Mesendoderm (in vitro differentiated cells): ENCODE measurements around the gene CXCR1.

ENCODE experiments used
- DNase-seq: peaks from one replicate; pipeline ENCODE4 v3.0.0; 2013
- H2AK5ac ChIP-seq: 2 replicates; pipeline ENCODE4 v1.6.1; 2013; ENCODE audit warnings: low read length, inconsistent platforms
- H2BK120ac ChIP-seq: 2 replicates; pipeline ENCODE4 v1.6.1; 2013; ENCODE audit warnings: low read depth, mild to moderate bottlenecking, low read length, moderate library complexity, mixed read lengths
- H2BK15ac ChIP-seq: replicated peaks from 2 replicates; pipeline ENCODE4 v1.6.1; 2013; ENCODE audit warnings: low read depth, mild to moderate bottlenecking, moderate library complexity
- H2BK5ac ChIP-seq: 2 replicates; pipeline ENCODE4 v1.6.1; 2013; ENCODE audit warnings: low read length, inconsistent platforms
- H3K18ac ChIP-seq: 2 replicates; pipeline ENCODE4 v1.6.1; 2013; ENCODE audit warnings: mild to moderate bottlenecking, low read length, mixed read lengths
- H3K23ac ChIP-seq: one replicate; pipeline ENCODE4 v1.6.1; 2013; ENCODE audit warnings: low read length
- H3K27ac ChIP-seq: 2 replicates; pipeline ENCODE4 v1.5.1; 2013; ENCODE audit warnings: low read depth, mild to moderate bottlenecking, inconsistent platforms, low read length, moderate library complexity
- H3K27me3 ChIP-seq: 2 replicates; pipeline ENCODE4 v1.6.1; 2013; ENCODE audit warnings: low read length, control low read depth, mild to moderate bottlenecking, inconsistent platforms; ENCODE audit not compliant: insufficient read depth, poor library complexity
- H3K36me3 ChIP-seq: 2 replicates; pipeline ENCODE4 v1.6.1; 2013; ENCODE audit warnings: low read length, inconsistent platforms; ENCODE audit not compliant: control insufficient read depth, insufficient read depth
- H3K4ac ChIP-seq: one replicate; pipeline ENCODE4 v1.6.1; 2013; ENCODE audit warnings: low read depth, mild to moderate bottlenecking, low read length, moderate library complexity
- H3K4me1 ChIP-seq: 2 replicates; pipeline ENCODE4 v1.6.1; 2013; ENCODE audit warnings: low read depth, low read length, inconsistent platforms; ENCODE audit not compliant: control insufficient read depth
- H3K4me2 ChIP-seq: 2 replicates; pipeline ENCODE4 v1.6.1; 2013; ENCODE audit warnings: low read length
- H3K4me3 ChIP-seq: 2 replicates; pipeline ENCODE4 v1.5.1; 2013; ENCODE audit warnings: mild to moderate bottlenecking, low read length
- H3K56ac ChIP-seq: one replicate; pipeline ENCODE4 v1.6.1; 2013; ENCODE audit warnings: low read length
- H3K79me1 ChIP-seq: 2 replicates; pipeline ENCODE4 v1.6.1; 2013; ENCODE audit warnings: low read length, inconsistent platforms
- H3K79me2 ChIP-seq: 2 replicates; pipeline ENCODE4 v1.6.1; 2013; ENCODE audit warnings: mild to moderate bottlenecking, low read length; ENCODE audit not compliant: control insufficient read depth, insufficient read depth
- H3K9ac ChIP-seq: 2 replicates; pipeline ENCODE4 v1.6.1; 2013; ENCODE audit warnings: low read length, inconsistent platforms
- H4K5ac ChIP-seq: one replicate; pipeline ENCODE4 v1.6.1; 2013; ENCODE audit warnings: low read length
- H4K8ac ChIP-seq: one replicate; pipeline ENCODE4 v1.6.1; 2013; ENCODE audit warnings: low read depth, mild to moderate bottlenecking, control low read depth, low read length, moderate library complexity
- WGBS: extraction: QIAGEN DNeasy Blood & Tissue Kit; methylation state at CpG from one replicate; pipeline ENCODE4 v1.1.7; 2013; ENCODE audit warnings: low lambda C conversion rate, missing lambda C conversion rate; ENCODE audit not compliant: insufficient coverage; ENCODE audit errors: extremely low coverage; 5-methylcytosine and 5-hydroxymethylcytosine counted together

CXCR1 gene

DNA sequence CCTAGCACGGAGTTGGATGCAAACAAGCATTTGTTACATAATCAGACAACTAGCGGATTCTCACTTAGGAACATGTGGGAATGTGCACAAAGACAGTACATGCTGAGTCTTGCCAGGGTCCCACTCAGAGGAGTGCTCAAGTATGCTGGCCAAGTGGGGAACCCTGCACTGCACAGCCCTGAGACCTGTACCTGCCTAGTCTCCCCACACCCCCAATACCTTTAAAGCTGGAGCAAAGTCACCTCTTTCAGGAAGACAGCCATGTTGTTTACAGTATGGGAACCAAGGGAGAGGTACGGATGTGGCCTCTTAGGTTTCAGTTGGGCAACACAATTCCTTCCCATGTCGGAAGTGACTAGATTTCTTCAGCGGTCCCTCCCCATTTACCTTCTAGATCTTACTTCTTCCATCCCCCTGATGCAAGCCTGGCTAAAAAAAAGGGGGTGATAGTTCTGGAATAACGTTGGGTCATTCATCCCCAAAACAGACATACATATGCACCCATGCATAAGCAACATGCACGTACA is 10.7 kb downstream of the CXCR1 start:
- no peak overlapping the region for H3K18ac ChIP-seq
- H3K79me2 ChIP-seq, result no peaks in the 10 kb centered on the region
- no peak overlapping the region for H2BK15ac ChIP-seq
- H3K23ac ChIP-seq, result no peak overlapping the region
- H3K9ac ChIP-seq, result no peak overlapping the region
- no peak overlapping the region for H2AK5ac ChIP-seq
- H3K27ac ChIP-seq, result no peak overlapping the region
- no peak for DNase-seq
- H3K4ac ChIP-seq, result no peak overlapping the region
- no peaks in the 10 kb centered on the region for H3K79me1 ChIP-seq
- no CpG with 5 or more reads among the region's 7 CpGs for WGBS
- H3K4me3 ChIP-seq, result no peak overlapping the region
- H4K8ac ChIP-seq, result no peak overlapping the region
- no peak overlapping the region for H2BK120ac ChIP-seq
- no peaks in the 10 kb centered on the region for H3K27me3 ChIP-seq
- no peak overlapping the region for H4K5ac ChIP-seq
- H3K36me3 ChIP-seq, result no peaks in the 10 kb centered on the region
- H2BK5ac ChIP-seq, result no peak overlapping the region
- H3K4me2 ChIP-seq, result no peak overlapping the region
- H3K56ac ChIP-seq, result no peak overlapping the region
- no peaks in the 10 kb centered on the region for H3K4me1 ChIP-seq

DNA sequence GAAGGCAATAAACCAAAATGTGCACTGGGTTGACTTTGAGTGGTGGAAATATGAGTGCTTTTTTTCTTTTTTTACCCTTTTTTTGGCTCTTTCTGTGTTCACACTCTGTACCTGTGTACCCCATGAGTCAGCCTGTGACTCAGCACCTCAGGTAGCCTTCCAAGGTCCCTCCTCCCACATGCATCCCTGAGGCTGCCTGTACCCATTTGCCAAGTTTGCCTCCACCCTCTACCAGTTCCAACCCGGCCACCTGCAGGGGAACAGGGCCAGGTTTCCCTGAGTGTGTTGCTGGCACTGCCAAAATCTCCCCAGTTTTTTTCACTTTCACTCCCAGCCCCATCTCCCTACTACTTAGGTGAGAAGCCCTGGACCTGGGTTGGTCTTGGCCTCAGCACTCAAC is 14.0 kb downstream of the CXCR1 start:
- Histone ChIP-seq H3K9ac (no peak overlapping the region), H4K8ac (no peak overlapping the region), H2BK15ac (no peak overlapping the region), H3K27ac (no peak overlapping the region), H3K4me3 (no peak overlapping the region), H3K36me3 (no peaks in the 10 kb centered on the region), H3K56ac (no peak overlapping the region), H3K4me1 (no peaks in the 10 kb centered on the region), H2AK5ac (no peak overlapping the region), H2BK120ac (no peak overlapping the region), H2BK5ac (no peak overlapping the region), H4K5ac (no peak overlapping the region), H3K79me1 (no peaks in the 10 kb centered on the region), H3K18ac (no peak overlapping the region), H3K79me2 (no peaks in the 10 kb centered on the region), H3K4ac (no peak overlapping the region), H3K23ac (no peak overlapping the region), H3K27me3 (no peaks in the 10 kb centered on the region), H3K4me2 (no peak overlapping the region)
- DNase-seq, result peak; percentile 12
- WGBS, result no CpG with 5 or more reads among the region's 1 CpG

DNA sequence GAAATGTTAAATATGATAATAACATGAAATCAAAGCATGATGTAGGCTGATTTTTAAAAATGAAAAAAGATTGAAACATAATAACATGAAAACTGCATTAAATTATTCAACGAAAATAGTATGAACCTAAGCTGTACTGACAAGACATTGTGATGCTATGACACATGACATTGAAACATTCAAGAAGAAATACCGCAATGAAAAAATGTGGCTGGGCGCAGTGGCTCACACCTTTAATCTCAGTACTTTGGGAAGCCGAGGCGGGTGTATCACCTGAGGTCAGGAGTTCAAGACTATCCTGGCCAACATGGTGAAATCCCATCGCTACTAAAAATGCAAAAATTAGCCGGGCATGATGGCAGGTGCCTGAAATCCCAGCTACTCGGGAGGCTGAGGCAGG is 14.6 kb downstream of the CXCR1 start:
- no peaks in the 10 kb centered on the region for H3K27me3 ChIP-seq

DNA sequence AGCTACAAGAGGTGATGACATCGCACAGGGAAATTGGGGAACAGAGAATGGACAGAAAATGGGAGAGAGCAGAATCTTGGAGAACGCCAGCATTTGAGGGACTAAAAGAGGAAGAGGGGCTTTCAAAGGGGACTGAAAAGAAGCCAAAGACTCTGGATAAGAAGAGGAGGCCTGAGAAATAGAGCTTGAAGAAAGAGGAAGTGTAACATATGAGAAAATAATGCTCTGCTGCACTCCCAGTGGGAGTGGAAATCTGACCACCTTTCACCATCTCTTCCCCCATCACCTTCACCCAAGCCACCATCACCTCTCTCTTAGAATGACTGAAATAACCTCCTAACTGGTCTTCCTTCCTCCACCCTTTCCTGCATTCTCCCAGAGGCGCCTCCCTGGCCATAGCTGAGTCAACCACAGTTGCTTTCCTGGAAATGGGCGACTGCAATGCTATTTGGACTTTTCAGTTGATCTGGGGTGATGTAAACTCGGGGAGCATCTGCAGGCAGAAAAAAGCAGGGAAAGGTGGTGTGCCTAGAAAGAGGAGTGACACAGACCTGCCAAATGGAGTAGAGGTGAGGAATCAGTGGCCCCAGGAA is 16.8 kb downstream of the CXCR1 start:
- Histone ChIP-seq H3K4me2 (no peak overlapping the region), H4K5ac (no peak overlapping the region), H3K9ac (no peak overlapping the region), H4K8ac (no peak overlapping the region), H3K4me1 (no peaks in the 10 kb centered on the region), H3K4ac (no peak overlapping the region), H3K27ac (no peak overlapping the region), H3K36me3 (no peaks in the 10 kb centered on the region), H3K4me3 (no peak overlapping the region), H2AK5ac (no peak overlapping the region), H2BK15ac (no peak overlapping the region), H3K56ac (no peak overlapping the region), H2BK120ac (no peak overlapping the region), H3K79me1 (no peaks in the 10 kb centered on the region), H3K79me2 (no peaks in the 10 kb centered on the region), H3K18ac (no peak overlapping the region), H2BK5ac (no peak overlapping the region), H3K27me3 (no peaks in the 10 kb centered on the region), H3K23ac (no peak overlapping the region)
- DNase-seq, result no peak
- no CpG with 5 or more reads among the region's 5 CpGs for WGBS

More for the DNA sequence above, 14.6 kb downstream of the CXCR1 start:
- no peak overlapping the region for H2BK5ac ChIP-seq
- DNase-seq, result no peak
- no peaks in the 10 kb centered on the region for H3K36me3 ChIP-seq
- no peak overlapping the region for H4K5ac ChIP-seq
- H3K79me2 ChIP-seq, result no peaks in the 10 kb centered on the region
- H3K56ac ChIP-seq, result no peak overlapping the region
- H3K9ac ChIP-seq, result no peak overlapping the region
- H2BK120ac ChIP-seq, result no peak overlapping the region
- no peaks in the 10 kb centered on the region for H3K4me1 ChIP-seq
- no peak overlapping the region for H3K4ac ChIP-seq
- no peak overlapping the region for H3K4me2 ChIP-seq
- WGBS, result no CpG with 5 or more reads among the region's 8 CpGs
- H2AK5ac ChIP-seq, result no peak overlapping the region
- H3K23ac ChIP-seq, result no peak overlapping the region
- H3K79me1 ChIP-seq, result no peaks in the 10 kb centered on the region
- no peak overlapping the region for H3K27ac ChIP-seq
- H3K18ac ChIP-seq, result no peak overlapping the region
- no peak overlapping the region for H4K8ac ChIP-seq
- H3K4me3 ChIP-seq, result no peak overlapping the region
- H2BK15ac ChIP-seq, result no peak overlapping the region

DNA sequence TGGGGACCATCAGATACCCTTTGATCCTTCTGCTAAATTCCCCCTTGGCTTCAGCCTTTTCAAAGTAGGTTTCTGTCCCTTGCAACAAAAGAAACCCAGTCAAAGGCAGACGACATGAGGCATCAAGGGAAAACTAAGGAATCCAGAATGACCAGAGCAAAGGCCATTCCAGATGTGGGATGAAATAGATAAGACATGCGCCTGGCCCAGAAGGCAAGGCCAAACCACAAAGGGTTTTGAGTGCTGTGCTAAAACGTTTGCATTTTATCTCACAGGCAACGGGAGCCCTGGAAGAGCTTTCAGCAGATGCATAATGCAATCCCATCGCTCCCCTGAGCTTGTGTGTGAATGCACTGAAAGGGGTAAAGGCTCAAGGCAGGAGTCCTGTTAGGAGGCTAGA is 17.7 kb downstream of the CXCR1 start:
- no peaks in the 10 kb centered on the region for H3K79me2 ChIP-seq
- no peak overlapping the region for H3K23ac ChIP-seq
- no peak overlapping the region for H2AK5ac ChIP-seq
- H3K27me3 ChIP-seq, result no peaks in the 10 kb centered on the region
- H4K8ac ChIP-seq, result no peak overlapping the region
- H2BK120ac ChIP-seq, result no peak overlapping the region
- H3K56ac ChIP-seq, result no peak overlapping the region
- no peak overlapping the region for H3K4me3 ChIP-seq
- H3K79me1 ChIP-seq, result no peaks in the 10 kb centered on the region
- H2BK15ac ChIP-seq, result no peak overlapping the region
- DNase-seq, result no peak
- H3K4me2 ChIP-seq, result no peak overlapping the region
- WGBS, result no CpG with 5 or more reads among the region's 5 CpGs
- no peak overlapping the region for H3K9ac ChIP-seq
- no peak overlapping the region for H3K27ac ChIP-seq
- H3K36me3 ChIP-seq, result no peaks in the 10 kb centered on the region
- no peak overlapping the region for H3K4ac ChIP-seq
- no peak overlapping the region for H3K18ac ChIP-seq
- no peak overlapping the region for H2BK5ac ChIP-seq
- no peaks in the 10 kb centered on the region for H3K4me1 ChIP-seq
- H4K5ac ChIP-seq, result no peak overlapping the region

DNA sequence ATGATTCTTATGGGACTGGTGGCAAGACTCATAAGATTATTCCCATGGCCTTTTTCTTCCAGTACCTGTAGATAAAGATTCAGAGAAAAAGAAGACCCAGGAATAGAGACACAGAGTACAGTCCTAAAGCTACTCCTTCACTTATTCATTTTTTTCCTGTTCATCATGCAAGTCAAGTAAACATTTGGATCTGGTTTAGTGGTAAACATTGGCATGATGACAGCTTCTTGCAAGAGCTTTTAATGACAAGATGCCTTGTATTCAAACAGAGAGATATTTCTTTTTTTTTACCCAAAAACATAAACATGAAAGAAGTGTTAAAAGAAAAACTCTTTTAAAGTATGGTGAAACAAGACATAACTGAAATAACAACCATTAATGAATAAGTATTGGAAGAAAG is 20.7 kb downstream of the CXCR1 start:
- H3K56ac ChIP-seq, result no peak overlapping the region
- no peaks in the 10 kb centered on the region for H3K27me3 ChIP-seq
- no peak overlapping the region for H3K4me2 ChIP-seq
- H3K79me2 ChIP-seq, result no peaks in the 10 kb centered on the region
- no peak overlapping the region for H2BK5ac ChIP-seq
- H4K5ac ChIP-seq, result no peak overlapping the region
- no peak overlapping the region for H2AK5ac ChIP-seq
- no peaks in the 10 kb centered on the region for H3K36me3 ChIP-seq
- H3K4ac ChIP-seq, result no peak overlapping the region
- no peak overlapping the region for H3K27ac ChIP-seq
- no peaks in the 10 kb centered on the region for H3K4me1 ChIP-seq
- no peak for DNase-seq
- no peaks in the 10 kb centered on the region for H3K79me1 ChIP-seq
- H4K8ac ChIP-seq, result no peak overlapping the region
- H3K23ac ChIP-seq, result no peak overlapping the region
- no peak overlapping the region for H3K4me3 ChIP-seq
- no peak overlapping the region for H2BK120ac ChIP-seq
- H3K18ac ChIP-seq, result no peak overlapping the region
- no peak overlapping the region for H2BK15ac ChIP-seq
- no peak overlapping the region for H3K9ac ChIP-seq
